Ovary (tissue), 9 donors: ENCODE results near the gene CCDC150. TPM values are rescaled to one million over a fixed set of nuclear protein-coding genes. Genes with fewer than 3 reads are reported as not detected.
"Not testable (repeated sequence)": the region's sequence is repeated elsewhere in the genome, so short reads cannot be mapped to it uniquely, and the experiment has no call there.

Source experiments
- DNase-seq, 5 donors: peaks; one replicate each; pipeline ENCODE4 v3.0.0-alpha.2; 2019 to 2020
- H3K27ac ChIP-seq, 2 donors: fragments of 200-600 bp; one replicate each; pipeline versions ENCODE4 v1.5.1 to v1.8.0; 2019 to 2022
- H3K27me3 ChIP-seq: fragments of 200-600 bp; one replicate; pipeline ENCODE4 v1.8.0; 2022
- H3K36me3 ChIP-seq: fragments of 200-600 bp; sonication (generic); one replicate; pipeline ENCODE4 v1.5.1; 2019
- H3K4me1 ChIP-seq: one replicate; pipeline ENCODE4 v1.8.1; 2013; ENCODE audit warnings: mild to moderate bottlenecking, moderate library complexity; ENCODE audit not compliant: insufficient read depth
- H3K4me3 ChIP-seq: fragments of 200-600 bp; sonication (generic); one replicate; pipeline ENCODE4 v1.5.1; 2017
- H3K9me3 ChIP-seq, 2 donors: fragments of 200-600 bp in 1 of 2; sonication (generic) in 1 of 2; one replicate each; pipeline versions ENCODE4 v1.5.1 to v1.8.1; 2013 to 2019; ENCODE audit warnings: mild to moderate bottlenecking in 1 of 2, moderate library complexity in 1 of 2
- EP300 ChIP-seq: sonication (generic); formaldehyde crosslinking; IDR thresholded peaks from one replicate; pipeline ENCODE4 v1.6.1; 2017; ENCODE audit warnings: antibody characterized with exemption
- POLR2A ChIP-seq: fragments of 450-650 bp; IDR thresholded peaks from one replicate; pipeline ENCODE4 v1.6.1; 2017; ENCODE audit warnings: antibody characterized with exemption, mild to moderate bottlenecking, moderate library complexity
- WGBS, 3 donors: extraction: QIAGEN DNeasy Blood & Tissue Kit in 1 of 3; methylation state at CpG; one replicate each; pipeline versions ENCODE4 v1.1.5 to v1.1.7; 2013 to 2017; 5-methylcytosine and 5-hydroxymethylcytosine counted together
- intact Hi-C, 4 donors: fragments of 100-400 bp; cut with DNase I; formaldehyde crosslinking; loops; one replicate each; pipeline versions ENCODE4 v1.11.0 to v1.15.1; 2022 to 2023
- polyA plus RNA-seq, 2 donors: library from polyadenylated mRNA; stranded (reverse); fragments of 200-250 nt in 1 of 2; fragments of 350-450 nt in 1 of 2; fragmentation: Illumina TruSeq in 1 of 2; extraction: RNeasy Lipid Tissue Mini Kit (QIAGEN cat#74804) in 1 of 2; gene quantifications; one replicate each; pipeline ENCODE4 v1.2.3, GENCODE V29; 2013 to 2014
- total RNA-seq, 7 donors: library from RNA; depleted of rRNA in 2 of 7; stranded (reverse); fragments of >200 nt in 2 of 7; fragmentation: NEBNext Ultra II Directional in 3 of 7; extraction: Animal tissue kit (Norgen Biotek cat#: 25700) in 3 of 7; gene quantifications; one replicate each; pipeline versions ENCODE4 v1.1.0 to v1.2.4, GENCODE V29; 2016 to 2023
- TF ChIP-seq, protein P1 (sequence below), 3 donors: fragments of 450-650 bp in 2 of 3; fragments of 200-600 bp in 1 of 3; IDR thresholded peaks; one replicate each; pipeline versions ENCODE4 v1.5.1 to v1.8.0; 2016 to 2022; ENCODE audit warnings: antibody characterized with exemption in 3 of 3, mild to moderate bottlenecking in 1 of 3
- donor health status: DM: no; HTN: no; CAD: no; lungs with moderate emphysema.
- donor health status: DM: no; HTN: no; CAD: no.
- donor health status: Bipolar disorder and iron deficiency.
- donor health status: DM: yes; HTN: yes; CAD: no.
- donor health status: DM: no; HTN: no; CAD: no.
- donor health status: DM: yes; HTN: yes; CAD: no.

CCDC150 gene
- total and polyA plus RNA-seq, 9 donors, result 0.25 to 3.5 (median 1.1) TPM

DNA sequence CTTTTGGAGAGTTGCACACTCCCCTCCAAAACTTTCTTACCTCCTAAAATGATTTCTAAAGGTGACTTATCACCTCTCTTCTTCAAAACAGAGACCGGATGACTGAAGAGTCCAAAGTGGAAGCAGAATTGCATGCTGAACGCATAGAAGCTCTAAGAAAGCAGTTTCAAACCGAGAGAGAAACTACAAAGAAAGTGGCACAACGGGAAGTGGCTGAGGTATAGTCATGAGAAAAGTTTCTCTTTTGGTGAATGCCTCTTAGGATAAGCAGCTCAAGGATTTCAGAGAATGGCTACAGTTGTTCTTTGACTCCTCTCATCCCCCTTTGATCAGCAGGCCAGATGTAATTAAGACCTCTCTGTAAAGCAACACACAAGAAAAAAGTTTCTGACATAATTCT lies 86.4 kb downstream of the CCDC150 start:
- TF ChIP-seq EP300, result no peak
- TF ChIP-seq, protein P1, sequence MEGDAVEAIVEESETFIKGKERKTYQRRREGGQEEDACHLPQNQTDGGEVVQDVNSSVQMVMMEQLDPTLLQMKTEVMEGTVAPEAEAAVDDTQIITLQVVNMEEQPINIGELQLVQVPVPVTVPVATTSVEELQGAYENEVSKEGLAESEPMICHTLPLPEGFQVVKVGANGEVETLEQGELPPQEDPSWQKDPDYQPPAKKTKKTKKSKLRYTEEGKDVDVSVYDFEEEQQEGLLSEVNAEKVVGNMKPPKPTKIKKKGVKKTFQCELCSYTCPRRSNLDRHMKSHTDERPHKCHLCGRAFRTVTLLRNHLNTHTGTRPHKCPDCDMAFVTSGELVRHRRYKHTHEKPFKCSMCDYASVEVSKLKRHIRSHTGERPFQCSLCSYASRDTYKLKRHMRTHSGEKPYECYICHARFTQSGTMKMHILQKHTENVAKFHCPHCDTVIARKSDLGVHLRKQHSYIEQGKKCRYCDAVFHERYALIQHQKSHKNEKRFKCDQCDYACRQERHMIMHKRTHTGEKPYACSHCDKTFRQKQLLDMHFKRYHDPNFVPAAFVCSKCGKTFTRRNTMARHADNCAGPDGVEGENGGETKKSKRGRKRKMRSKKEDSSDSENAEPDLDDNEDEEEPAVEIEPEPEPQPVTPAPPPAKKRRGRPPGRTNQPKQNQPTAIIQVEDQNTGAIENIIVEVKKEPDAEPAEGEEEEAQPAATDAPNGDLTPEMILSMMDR (IDR thresholded peaks at IDR 0.05), result no peak
- TF ChIP-seq POLR2A, result no peak
- no peak overlapping the region for H3K4me3 ChIP-seq
- H3K27ac ChIP-seq, result no peak overlapping the region
- intact Hi-C loops, result no loop called here
- no peak for DNase-seq
- 87 to 89% (median 89%) methylated on average over 4 of the region's 4 CpGs for WGBS, 3 donors
- H3K4me1 ChIP-seq, result no peaks in the 10 kb centered on the region
- no peaks in the 10 kb centered on the region for H3K9me3 ChIP-seq
- no peaks in the 10 kb centered on the region for H3K27me3 ChIP-seq
- no peaks in the 10 kb centered on the region for H3K36me3 ChIP-seq

DNA sequence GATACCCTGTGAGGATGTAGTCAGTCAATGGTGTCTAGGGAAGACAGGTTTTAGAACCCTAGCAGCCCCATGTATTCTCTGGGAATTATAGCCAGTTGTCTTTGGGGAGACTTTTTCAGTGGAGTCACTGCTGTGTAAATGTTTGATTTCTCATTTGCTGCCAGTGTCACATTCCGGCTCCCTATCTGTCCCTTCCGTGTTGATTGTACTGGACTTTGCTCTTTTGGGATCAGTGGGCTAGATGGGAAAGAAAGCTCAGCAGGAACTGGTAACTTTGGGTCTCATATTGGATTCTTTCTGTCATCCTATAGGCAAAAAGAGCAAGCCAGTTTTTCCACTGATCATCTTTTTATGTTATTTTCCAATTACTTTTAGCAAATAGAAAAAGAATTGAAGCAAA lies 89.9 kb downstream of the CCDC150 start:
- Histone ChIP-seq H3K9me3 (no peaks in the 10 kb centered on the region), H3K27me3 (no peaks in the 10 kb centered on the region), H3K27ac (no peak overlapping the region), H3K4me1 (no peaks in the 10 kb centered on the region), H3K36me3 (no peaks in the 10 kb centered on the region), H3K4me3 (no peak overlapping the region)
- 95 to 99% (median 97%) methylated on average over 2 of the region's 2 CpGs for WGBS, 3 donors
- DNase-seq, result no peak
- TF ChIP-seq POLR2A (no peak), EP300 (no peak)
- TF ChIP-seq, protein P1 (IDR thresholded peaks at IDR 0.05), result no peak
- intact Hi-C loops, result no loop called here

DNA sequence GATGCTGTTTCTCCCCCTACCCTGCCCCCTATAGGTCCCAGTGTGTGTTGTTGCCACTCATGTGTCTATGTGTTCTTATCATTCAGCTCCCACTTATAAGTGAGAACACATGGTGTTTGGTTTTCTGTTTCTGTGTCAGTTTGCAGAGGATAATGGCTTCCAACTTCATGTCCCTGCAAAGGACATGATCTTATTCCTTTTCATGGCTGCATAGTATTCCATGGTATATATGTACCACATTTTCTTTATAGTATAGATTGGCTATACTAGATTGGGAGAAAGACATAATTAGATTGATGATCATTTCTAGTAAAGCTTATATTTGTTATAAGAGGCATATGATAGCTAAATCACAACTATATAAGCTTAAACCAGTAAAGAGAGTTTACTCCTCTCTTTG lies 97.1 kb downstream of the CCDC150 start:
- H3K27ac ChIP-seq, DNase-seq, H3K36me3 ChIP-seq, H3K4me3 ChIP-seq, H3K9me3 ChIP-seq, H3K27me3 ChIP-seq, intact Hi-C loops, H3K4me1 ChIP-seq: not testable (repeated sequence)

DNA sequence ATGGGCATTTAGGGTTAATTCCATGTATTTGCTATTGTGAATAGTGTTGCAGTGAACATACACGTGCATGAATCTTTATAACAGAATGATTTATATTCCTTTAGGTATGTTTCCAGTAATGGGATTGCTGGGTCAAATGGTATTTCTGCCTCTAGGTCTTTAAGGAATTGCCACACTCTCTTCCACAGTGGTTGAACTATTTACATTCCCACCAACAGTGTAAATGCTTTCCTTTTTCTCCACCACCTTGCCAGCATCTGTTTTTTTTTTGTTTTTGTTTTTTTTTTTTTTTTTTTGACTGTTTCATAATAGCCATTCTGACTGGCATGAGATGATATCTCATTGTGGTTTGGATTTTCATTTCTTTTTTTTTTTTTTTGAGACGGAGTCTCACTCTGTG lies 97.5 kb downstream of the CCDC150 start:
- Histone ChIP-seq H3K9me3 (no peaks in the 10 kb centered on the region), H3K4me3 (no peak overlapping the region), H3K27ac (no peak overlapping the region), H3K36me3 (no peaks in the 10 kb centered on the region), H3K27me3 (no peaks in the 10 kb centered on the region), H3K4me1 (no peaks in the 10 kb centered on the region)
- no peak for DNase-seq
- no peak for TF ChIP-seq EP300
- TF ChIP-seq, protein P1 (IDR thresholded peaks at IDR 0.05), result no peak
- no peak for TF ChIP-seq POLR2A
- WGBS, 3 donors, result 60 to 78% (median 68%) methylated on average over 2 of the region's 2 CpGs
- intact Hi-C loops, result no loop called here

DNA sequence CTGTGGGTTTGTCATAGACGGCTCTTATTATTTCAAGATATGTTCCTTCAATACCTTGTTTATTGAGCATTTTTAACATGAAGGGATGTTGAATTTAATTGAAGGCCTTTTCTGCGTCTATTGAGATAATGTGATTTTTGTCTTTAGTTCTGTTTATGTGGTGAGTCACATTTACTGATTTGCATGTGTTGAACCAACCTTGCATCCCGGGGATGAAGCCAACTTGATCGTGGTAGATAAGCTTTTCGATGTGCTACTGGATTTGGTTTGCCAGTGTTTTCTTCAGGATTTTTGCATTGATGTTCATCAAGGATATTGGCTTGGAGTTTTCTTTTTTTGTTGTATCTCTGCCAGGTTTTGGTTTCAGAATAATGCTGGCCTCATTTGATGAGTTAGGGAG lies 99.5 kb downstream of the CCDC150 start:
- Histone ChIP-seq H3K4me1 (no peaks in the 10 kb centered on the region), H3K9me3 (no peaks in the 10 kb centered on the region), H3K4me3 (no peak overlapping the region), H3K36me3 (no peaks in the 10 kb centered on the region), H3K27me3 (no peaks in the 10 kb centered on the region), H3K27ac (no peak overlapping the region)
- 94 to 96% (median 95%) methylated on average over 5 of the region's 5 CpGs for WGBS, 3 donors
- intact Hi-C loops, result no loop called here
- TF ChIP-seq, protein P1 (IDR thresholded peaks at IDR 0.05), result no peak
- TF ChIP-seq POLR2A, result no peak
- TF ChIP-seq EP300, result no peak
- DNase-seq, result no peak
